ENCODE results near the gene KRT34. TPM values are rescaled to one million over a fixed set of nuclear protein-coding genes. Genes with fewer than 3 reads are reported as not detected.
A peak's percentile ranks its signal among the peaks of the same experiment; 100 is the strongest.

KRT34 gene
- total RNA-seq, 2 experiments from 2014 or later, result not detected

- POLR2A ChIA-PET, result interaction anchor here (1.2 kb wide), 1 partner anchor 350 kb away, joined by 4 read pairs; the partner anchor contains the start of gene EIF1
- DNase-seq (peak; percentile 32), ATAC-seq (peak; percentile 35)
Observed at GRCh38 chr17:41338961-41339485, 43.1 kb downstream of the KRT34 start.

GRCh38 chr17:41335747-41336146, 46.4 kb downstream of the KRT34 start:
- POLR2A ChIA-PET, result no interaction called here
- Mint-ChIP-seq H3K9me3 (ENCODE audit: insufficient read depth) (no peaks in the 10 kb centered on the region), H3K27ac (no peak overlapping the region), H3K4me1 (ENCODE audit: low read depth) (peaks cover 35% of the 10 kb centered on the region), H3K36me3 (ENCODE audit: low read depth) (peaks cover 2% of the 10 kb centered on the region), H3K27me3 (ENCODE audit: low read depth) (peaks cover 2% of the 10 kb centered on the region), H3K4me3 (no peak overlapping the region)
- ATAC-seq, result no peak
- CTCF ChIA-PET, result no interaction called here
- peak; percentile 5 for DNase-seq

More at GRCh38 chr17:41338961-41339485, 43.1 kb downstream of the KRT34 start:
- Mint-ChIP-seq H3K9me3 (ENCODE audit: insufficient read depth) (peaks cover 18% of the 10 kb centered on the region), H3K27me3 (ENCODE audit: low read depth) (peaks cover 2% of the 10 kb centered on the region), H3K36me3 (ENCODE audit: low read depth) (peaks cover 16% of the 10 kb centered on the region), H3K4me3 (peak overlapping the region; percentile 7), H3K27ac (no peak overlapping the region), H3K4me1 (ENCODE audit: low read depth) (peaks cover 48% of the 10 kb centered on the region)
- CTCF ChIA-PET, result interaction anchor here (0.9 to 4.9 kb wide), 4 partner anchors 10 to 210 kb away, joined by 3 to 26 read pairs (median 6); partner anchors contain the start of gene KRTAP16-1

GRCh38 chr17:41334385-41335305, 47.5 kb downstream of the KRT34 start:
- peaks cover 24% of the 10 kb centered on the region for H3K4me1 Mint-ChIP-seq (ENCODE audit: low read depth)
- H3K27me3 Mint-ChIP-seq (ENCODE audit: low read depth), result peaks cover 2% of the 10 kb centered on the region
- no peak overlapping the region for H3K4me3 Mint-ChIP-seq
- ATAC-seq, result no peak
- H3K36me3 Mint-ChIP-seq (ENCODE audit: low read depth), result no peaks in the 10 kb centered on the region
- DNase-seq, result no peak
- no peaks in the 10 kb centered on the region for H3K9me3 Mint-ChIP-seq (ENCODE audit: insufficient read depth)
- CTCF ChIA-PET, result interaction anchor here (5.2 kb wide), 1 partner anchor 12 kb away, joined by 21 read pairs; no protein-coding TSS in a partner anchor
- POLR2A ChIA-PET, result interaction anchor here (0.6 kb wide), 1 partner anchor 45 kb away, joined by 3 read pairs; no protein-coding TSS in a partner anchor
- peak overlapping the region; percentile 15 for H3K27ac Mint-ChIP-seq

- Mint-ChIP-seq H3K9me3 (ENCODE audit: insufficient read depth) (no peaks in the 10 kb centered on the region), H3K27me3 (ENCODE audit: low read depth) (peaks cover 2% of the 10 kb centered on the region), H3K27ac (peak overlapping the region; percentile 51), H3K4me1 (ENCODE audit: low read depth) (peaks cover 16% of the 10 kb centered on the region), H3K4me3 (no peak overlapping the region), H3K36me3 (ENCODE audit: low read depth) (no peaks in the 10 kb centered on the region)
- ChIA-PET CTCF (interaction anchor here (5.2 kb wide), 1 partner anchor 12 kb away, joined by 21 read pairs; no protein-coding TSS in a partner anchor), POLR2A (interaction anchor here (0.6 kb wide), 1 partner anchor 45 kb away, joined by 3 read pairs; no protein-coding TSS in a partner anchor)
- DNase-seq (no peak), ATAC-seq (no peak)
Observed at GRCh38 chr17:41333836-41334235, 48.3 kb downstream of the KRT34 start.

- no peak for ATAC-seq
- POLR2A ChIA-PET, result no interaction called here
- Mint-ChIP-seq H3K27ac (no peak overlapping the region), H3K9me3 (ENCODE audit: insufficient read depth) (no peaks in the 10 kb centered on the region), H3K27me3 (ENCODE audit: low read depth) (peaks cover 2% of the 10 kb centered on the region), H3K4me3 (no peak overlapping the region), H3K4me1 (ENCODE audit: low read depth) (peaks cover 11% of the 10 kb centered on the region), H3K36me3 (ENCODE audit: low read depth) (no peaks in the 10 kb centered on the region)
- no peak for DNase-seq
- CTCF ChIA-PET, result interaction anchor here (5.2 kb wide), 1 partner anchor 11 kb away, joined by 21 read pairs; no protein-coding TSS in a partner anchor
Observed at GRCh38 chr17:41333098-41333497, 49.0 kb downstream of the KRT34 start.

GRCh38 chr17:41332239-41332638, 49.9 kb downstream of the KRT34 start:
- DNase-seq, result no peak
- Mint-ChIP-seq H3K36me3 (ENCODE audit: low read depth) (no peaks in the 10 kb centered on the region), H3K4me1 (ENCODE audit: low read depth) (peaks cover 12% of the 10 kb centered on the region), H3K9me3 (ENCODE audit: insufficient read depth) (no peaks in the 10 kb centered on the region), H3K27ac (no peak overlapping the region), H3K27me3 (ENCODE audit: low read depth) (no peaks in the 10 kb centered on the region), H3K4me3 (no peak overlapping the region)
- CTCF ChIA-PET, result interaction anchor here (0.9 to 5.2 kb wide), 2 partner anchors 10 to 94 kb away, joined by 3 to 21 read pairs; no protein-coding TSS in a partner anchor
- POLR2A ChIA-PET, result no interaction called here
- no peak for ATAC-seq

- CTCF ChIA-PET, result interaction anchor here (0.9 to 5.2 kb wide), 2 partner anchors 9 to 95 kb away, joined by 3 to 21 read pairs; no protein-coding TSS in a partner anchor
- Mint-ChIP-seq H3K36me3 (ENCODE audit: low read depth) (no peaks in the 10 kb centered on the region), H3K4me1 (ENCODE audit: low read depth) (peaks cover 18% of the 10 kb centered on the region), H3K9me3 (ENCODE audit: insufficient read depth) (no peaks in the 10 kb centered on the region), H3K27ac (no peak overlapping the region), H3K4me3 (no peak overlapping the region), H3K27me3 (ENCODE audit: low read depth) (no peaks in the 10 kb centered on the region)
- POLR2A ChIA-PET, result no interaction called here
- no peak for ATAC-seq
- DNase-seq, result no peak
Observed at GRCh38 chr17:41331606-41332005, 50.5 kb downstream of the KRT34 start.

GRCh38 chr17:41329279-41329948, 52.7 kb downstream of the KRT34 start:
- ChIA-PET CTCF (interaction anchor here (0.6 to 1.4 kb wide), 4 partner anchors 11 to 930 kb away, joined by 3 read pairs; partner anchors contain the start of gene KRTAP16-1), POLR2A (no interaction called here)
- no peaks in the 10 kb centered on the region for H3K27me3 Mint-ChIP-seq (ENCODE audit: low read depth)
- no peak overlapping the region for H3K4me3 Mint-ChIP-seq
- DNase-seq, result peak; percentile 36
- ATAC-seq, result no peak
- no peak overlapping the region for H3K27ac Mint-ChIP-seq
- peaks cover 11% of the 10 kb centered on the region for H3K4me1 Mint-ChIP-seq (ENCODE audit: low read depth)
- H3K36me3 Mint-ChIP-seq (ENCODE audit: low read depth), result no peaks in the 10 kb centered on the region
- no peaks in the 10 kb centered on the region for H3K9me3 Mint-ChIP-seq (ENCODE audit: insufficient read depth)

GRCh38 chr17:41328207-41328606, 53.9 kb downstream of the KRT34 start:
- DNase-seq, result no peak
- H3K9me3 Mint-ChIP-seq (ENCODE audit: insufficient read depth), result no peaks in the 10 kb centered on the region
- no peak overlapping the region for H3K27ac Mint-ChIP-seq
- no peaks in the 10 kb centered on the region for H3K27me3 Mint-ChIP-seq (ENCODE audit: low read depth)
- H3K4me3 Mint-ChIP-seq, result no peak overlapping the region
- ATAC-seq, result no peak
- H3K36me3 Mint-ChIP-seq (ENCODE audit: low read depth), result no peaks in the 10 kb centered on the region
- ChIA-PET CTCF (interaction anchor here (0.7 to 1.2 kb wide), 3 partner anchors 11 to 75 kb away, joined by 3 to 4 read pairs (median 3); no protein-coding TSS in a partner anchor), POLR2A (no interaction called here)
- H3K4me1 Mint-ChIP-seq (ENCODE audit: low read depth), result peaks cover 9% of the 10 kb centered on the region
